Ascending aorta (tissue), 2 donors: ENCODE results near the gene GATB. TPM values are rescaled to one million over a fixed set of nuclear protein-coding genes. Genes with fewer than 3 reads are reported as not detected.

Experiments used
- DNase-seq, 2 donors: peaks; one replicate each; pipeline ENCODE4 v3.0.0-alpha.2; 2019; ENCODE audit warnings: low spot score in 2 of 2
- H3K27ac ChIP-seq, 2 donors: fragments of 200-600 bp; sonication (generic); one replicate each; pipeline ENCODE4 v1.5.1; 2016 to 2017; ENCODE audit warnings: mild to moderate bottlenecking in 1 of 2
- H3K27me3 ChIP-seq: fragments of 200-600 bp; sonication (generic); one replicate; pipeline ENCODE4 v1.5.1; 2017
- H3K36me3 ChIP-seq, 2 donors: fragments of 200-600 bp; sonication (generic); one replicate each; pipeline ENCODE4 v1.5.1; 2016
- H3K4me1 ChIP-seq, 2 donors: fragments of 200-600 bp; sonication (generic); one replicate each; pipeline ENCODE4 v1.5.1; 2016 to 2017; ENCODE audit warnings: mild to moderate bottlenecking in 1 of 2
- H3K4me3 ChIP-seq, 2 donors: fragments of 200-600 bp; sonication (generic); one replicate each; pipeline ENCODE4 v1.5.1; 2016 to 2017; ENCODE audit warnings: mild to moderate bottlenecking in 1 of 2
- H3K9me3 ChIP-seq, 2 donors: fragments of 200-600 bp; sonication (generic); one replicate each; pipeline ENCODE4 v1.5.1; 2016
- intact Hi-C: fragments of 100-400 bp; cut with DNase I; formaldehyde crosslinking; loops from one replicate; pipeline ENCODE4 v1.15.1; 2023
- total RNA-seq: library from RNA; depleted of rRNA; stranded (reverse); fragments of >200 nt; gene quantifications from one replicate; pipeline ENCODE4 v1.1.0, GENCODE V29; 2016
- TF ChIP-seq, protein P1 (sequence below), 3 experiments: fragments of 200-600 bp in 2 of 3; fragments of 450-650 bp in 1 of 3; sonication (generic) in 2 of 3; IDR thresholded peaks; one replicate each; pipeline ENCODE4 v1.5.1; 2016 to 2019; ENCODE audit warnings: antibody characterized with exemption in 3 of 3, mild to moderate bottlenecking in 1 of 3, moderate library complexity in 1 of 3

GATB gene
- total RNA-seq, 1 donor from 2014 or later: 16.7 TPM

DNA sequence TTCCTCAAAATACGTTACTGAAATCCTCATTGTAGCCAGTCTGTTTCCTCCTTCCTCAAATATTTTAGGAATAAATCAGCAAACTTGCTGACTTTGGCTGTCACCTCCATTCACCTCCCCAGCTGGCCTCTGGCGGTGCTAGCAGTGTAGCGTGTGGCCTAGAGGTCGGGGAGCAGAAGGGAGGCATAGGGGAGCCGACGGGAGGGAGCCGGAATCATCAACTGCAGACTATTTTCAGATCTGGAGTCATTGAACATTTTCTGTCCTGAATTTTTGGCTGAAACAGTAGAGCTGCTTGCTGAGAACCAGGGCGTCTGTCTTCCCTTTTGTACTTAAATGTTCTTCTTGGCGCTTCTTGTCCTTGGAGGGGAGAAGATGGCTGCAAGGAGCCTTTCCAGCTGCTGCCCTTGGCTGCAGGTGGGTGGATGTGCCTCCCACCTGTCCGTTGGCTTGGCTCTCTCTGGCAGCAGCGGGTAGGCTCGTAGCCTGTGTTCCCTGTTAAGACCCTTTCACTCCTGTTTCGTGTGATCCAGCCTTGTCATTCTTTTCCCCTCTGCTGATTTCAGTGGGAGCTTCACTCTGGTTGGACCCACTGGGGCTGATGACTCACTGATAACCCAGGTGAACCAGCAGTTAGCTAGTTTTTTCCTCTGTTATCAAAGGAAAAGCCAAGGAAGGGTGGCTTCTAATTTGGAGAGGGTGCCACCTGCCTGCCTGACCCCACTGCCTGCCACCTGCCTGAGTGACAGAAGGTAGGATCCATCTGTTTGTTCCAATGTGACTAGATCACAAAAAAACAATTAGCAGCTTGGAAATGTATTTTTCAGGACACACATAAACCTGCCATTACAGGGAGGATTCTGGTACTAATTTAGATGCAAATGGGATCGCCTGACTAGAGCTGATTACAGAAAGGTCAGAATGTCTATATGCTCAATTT lies 135.9 kb downstream of the GATB start:
- H3K36me3 ChIP-seq: no peaks in the 10 kb centered on the region
- H3K9me3 ChIP-seq: no peaks in the 10 kb centered on the region
- TF ChIP-seq, protein P1, sequence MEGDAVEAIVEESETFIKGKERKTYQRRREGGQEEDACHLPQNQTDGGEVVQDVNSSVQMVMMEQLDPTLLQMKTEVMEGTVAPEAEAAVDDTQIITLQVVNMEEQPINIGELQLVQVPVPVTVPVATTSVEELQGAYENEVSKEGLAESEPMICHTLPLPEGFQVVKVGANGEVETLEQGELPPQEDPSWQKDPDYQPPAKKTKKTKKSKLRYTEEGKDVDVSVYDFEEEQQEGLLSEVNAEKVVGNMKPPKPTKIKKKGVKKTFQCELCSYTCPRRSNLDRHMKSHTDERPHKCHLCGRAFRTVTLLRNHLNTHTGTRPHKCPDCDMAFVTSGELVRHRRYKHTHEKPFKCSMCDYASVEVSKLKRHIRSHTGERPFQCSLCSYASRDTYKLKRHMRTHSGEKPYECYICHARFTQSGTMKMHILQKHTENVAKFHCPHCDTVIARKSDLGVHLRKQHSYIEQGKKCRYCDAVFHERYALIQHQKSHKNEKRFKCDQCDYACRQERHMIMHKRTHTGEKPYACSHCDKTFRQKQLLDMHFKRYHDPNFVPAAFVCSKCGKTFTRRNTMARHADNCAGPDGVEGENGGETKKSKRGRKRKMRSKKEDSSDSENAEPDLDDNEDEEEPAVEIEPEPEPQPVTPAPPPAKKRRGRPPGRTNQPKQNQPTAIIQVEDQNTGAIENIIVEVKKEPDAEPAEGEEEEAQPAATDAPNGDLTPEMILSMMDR (IDR thresholded peaks at IDR 0.05): no peak
- intact Hi-C loops: no loop called here
- H3K27me3 ChIP-seq: no peaks in the 10 kb centered on the region
- H3K4me3 ChIP-seq: no peak overlapping the region
- no peaks in the 10 kb centered on the region for H3K4me1 ChIP-seq
- no peak overlapping the region for H3K27ac ChIP-seq
- peak in 1 of 2 donors; percentile 62 for DNase-seq
